ENCODE measurements around the gene PPP4R4. TPM values are rescaled to one million over a fixed set of nuclear protein-coding genes. Genes with fewer than 3 reads are reported as not detected.

The PPP4R4 gene
- 1 to 10 TPM in 1 of 2 donors, under 1 TPM in 1; 0.52 to 3.7 TPM for total RNA-seq
- under 1 TPM; 0.43 to 0.86 (median 0.62) TPM for polyA plus RNA-seq (ENCODE audit: insufficient read length in 6 of 6)
- long read RNA-seq, donor 1 = 0 reads
- long read RNA-seq, donor 2 = 0 reads
- long read RNA-seq, donor 3 = 0 reads
- long read RNA-seq, donor 4 = 0 reads
- long read RNA-seq, donor 5 = 0 reads
- long read RNA-seq, donor 6 = 0 reads
- long read RNA-seq, donor 7 = 0 reads
- long read RNA-seq, donor 8 = 0 reads
- long read RNA-seq, donor 9 = 0 reads
- long read RNA-seq, donor 10, partial matches to known transcripts = 0 of 1 reads
- long read RNA-seq, donor 10, other reads (novel, unspliced or antisense) = 0 of 1 reads
- long read RNA-seq, donor 11 = 0 reads
- long read RNA-seq, donor 12 = 0 reads

- ATAC-seq (peak; percentile 94), DNase-seq (peak; percentile 78 to 95 (median 92))
- peak within 1 kb of the TSS; percentile 49 to 61 for H3K4me3 ChIP-seq
- H3K4me1 ChIP-seq = peaks cover 0 to 25% of the 10 kb centered on the region in 2 donors
- no peak for TF ChIP-seq CTCF (IDR thresholded peaks at IDR 0.05)
- H3K27ac ChIP-seq = peak within 1 kb of the TSS; percentile 49 to 63
- intact Hi-C loops (cut with DNase I) = no loop called here
- no peaks in the 10 kb centered on the region for H3K9me3 ChIP-seq
- H3K36me3 ChIP-seq = no peaks in the 10 kb centered on the region
- peaks cover 26 to 75% of the 10 kb centered on the region in 2 donors for H3K27me3 ChIP-seq
Observed at GRCh38 chr14:94173885-94174603, at the start of gene PPP4R4. TSS of gene PPP4R4 (plus strand) at chr14:94174322. CDS start at chr14:94174466, 144 bp downstream.

DNA sequence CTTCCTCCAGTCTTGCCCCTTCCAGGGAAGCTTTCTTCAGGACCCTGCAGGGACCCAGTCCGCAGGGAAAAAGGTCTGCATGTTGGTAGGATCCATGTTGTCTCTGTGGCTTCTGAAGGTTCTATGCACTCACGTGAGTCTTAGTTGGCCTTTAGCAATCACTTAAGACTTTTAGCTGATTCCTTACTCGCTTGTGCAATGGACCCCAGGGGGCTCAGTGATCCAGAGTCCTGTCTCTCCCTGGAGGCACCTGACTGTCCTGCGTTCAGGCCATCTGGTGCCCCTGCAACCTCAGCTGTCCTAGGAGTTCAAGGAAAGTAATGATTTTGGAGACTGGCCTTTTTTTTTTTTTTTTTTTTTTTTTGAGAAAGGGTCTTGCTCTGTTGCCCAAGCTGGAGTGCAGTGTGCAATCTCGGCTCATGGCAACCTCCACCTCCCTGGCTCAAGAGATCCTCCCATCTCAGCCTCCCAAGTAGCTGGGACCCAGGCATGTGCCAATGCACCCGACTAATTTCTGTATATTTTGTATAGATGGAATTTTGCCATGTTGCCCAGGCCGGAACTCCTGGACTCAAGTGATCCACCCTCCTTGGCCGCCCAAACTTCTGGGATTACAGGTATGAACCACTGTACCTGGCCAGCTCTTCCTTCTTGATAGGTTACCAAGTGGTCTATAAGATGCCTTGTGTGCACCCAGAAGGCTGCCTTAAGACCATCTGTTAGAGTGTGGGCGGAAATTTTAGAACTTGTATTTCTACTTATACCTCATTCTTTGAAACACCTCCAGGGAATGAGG is 49.3 kb upstream of the PPP4R4 start:
- no peak for DNase-seq
- H3K9me3 ChIP-seq = peaks cover 0 to 14% of the 10 kb centered on the region in 2 donors
- TF ChIP-seq CTCF (IDR thresholded peaks at IDR 0.05) = no peak
- peaks cover 0 to 6% of the 10 kb centered on the region in 2 donors for H3K36me3 ChIP-seq
- ATAC-seq = no peak
- peaks cover 0 to 5% of the 10 kb centered on the region in 2 donors for H3K4me1 ChIP-seq
- intact Hi-C loops (cut with DNase I) = no loop called here
- no peak overlapping the region for H3K4me3 ChIP-seq
- H3K27me3 ChIP-seq = no peaks in the 10 kb centered on the region
- H3K27ac ChIP-seq = no peak overlapping the region

- intact Hi-C loops (cut with DNase I) = no loop called here
- H3K4me1 ChIP-seq = peaks cover 0 to 12% of the 10 kb centered on the region in 2 donors
Observed at GRCh38 chr14:94125659-94126418, 48.3 kb upstream of the PPP4R4 start.

DNA sequence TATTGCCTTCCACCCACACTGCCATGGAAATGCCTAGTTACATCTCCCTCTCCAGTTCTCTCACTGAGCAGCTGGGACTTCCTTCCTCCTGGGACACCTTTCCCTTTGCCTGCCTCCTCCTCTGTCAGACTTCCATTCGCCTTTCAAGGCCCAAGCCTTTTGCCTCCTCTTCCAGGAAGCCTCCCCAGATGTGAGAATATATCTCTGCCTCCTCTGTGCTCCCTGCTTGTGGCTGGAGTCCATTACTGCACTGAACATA is 47.8 kb upstream of the PPP4R4 start:
- ATAC-seq = no peak
- no peak for DNase-seq
- Histone ChIP-seq H3K27me3 (no peaks in the 10 kb centered on the region), H3K36me3 (peaks cover 0 to 6% of the 10 kb centered on the region in 2 donors), H3K4me3 (no peak overlapping the region), H3K27ac (no peak overlapping the region), H3K9me3 (no peaks in the 10 kb centered on the region), H3K4me1 (peaks cover 0 to 12% of the 10 kb centered on the region in 2 donors)
- intact Hi-C loops (cut with DNase I) = no loop called here
- TF ChIP-seq CTCF (IDR thresholded peaks at IDR 0.05) = no peak

More at GRCh38 chr14:94125659-94126418, 48.3 kb upstream of the PPP4R4 start:
- DNase-seq (no peak), ATAC-seq (no peak)
- TF ChIP-seq CTCF (IDR thresholded peaks at IDR 0.05) = no peak
- no peak overlapping the region for H3K27ac ChIP-seq
- no peak overlapping the region for H3K4me3 ChIP-seq
- H3K9me3 ChIP-seq = peaks cover 0 to 3% of the 10 kb centered on the region in 2 donors
- peaks cover 0 to 6% of the 10 kb centered on the region in 2 donors for H3K36me3 ChIP-seq
- H3K27me3 ChIP-seq = no peaks in the 10 kb centered on the region
